Hypothalamus (tissue), 51 donors: Measurements from ENCODE around the gene NOP53.
"Not testable (repeated sequence)": the region's sequence is repeated elsewhere in the genome, so short reads cannot be mapped to it uniquely, and the experiment has no call there.

ENCODE experiments used
- DNase-seq, 51 donors: peaks; one replicate each; lab custom pipeline; 2025; lab: John Stamatoyannopoulos, UW

The NOP53 gene

GRCh38 chr19:47745010-47745901 lies at the start of gene NOP53:
NOP53 (plus strand) TSS chr19:47745546; CDS start chr19:47745560, 14 bp downstream.
- DNase-seq: peak; percentile 72 to 98 (median 94)

GRCh38 chr19:47696635-47697034 lies 48.7 kb upstream of the NOP53 start:
- DNase-seq: no peak

GRCh38 chr19:47697863-47698609 lies 47.3 kb upstream of the NOP53 start:
- DNase-seq: peak in 49 of 51 donors; percentile 15 to 89 (median 65)

- DNase-seq: no peak
Observed at GRCh38 chr19:47698631-47699359, 46.6 kb upstream of the NOP53 start.

- DNase-seq: peak in 20 of 51 donors; percentile 3 to 44 (median 16)
Observed at GRCh38 chr19:47699360-47699917, 45.9 kb upstream of the NOP53 start.

GRCh38 chr19:47700934-47701716 lies 44.2 kb upstream of the NOP53 start:
- DNase-seq: no peak

GRCh38 chr19:47701717-47702552 lies 43.4 kb upstream of the NOP53 start:
- no peak for DNase-seq

GRCh38 chr19:47702671-47703070 lies 42.7 kb upstream of the NOP53 start:
- no peak for DNase-seq

GRCh38 chr19:47703301-47703700 lies 42.0 kb upstream of the NOP53 start:
- no peak for DNase-seq

GRCh38 chr19:47704024-47704423 lies 41.3 kb upstream of the NOP53 start:
- no peak for DNase-seq

GRCh38 chr19:47704656-47705055 lies 40.7 kb upstream of the NOP53 start:
- DNase-seq: no peak

- DNase-seq: peak in 37 of 51 donors; percentile 4 to 68 (median 36)
Observed at GRCh38 chr19:47707135-47707925, 38.0 kb upstream of the NOP53 start.

- DNase-seq: no peak
Observed at GRCh38 chr19:47711652-47712242, 33.6 kb upstream of the NOP53 start.

GRCh38 chr19:47713046-47714021 lies 32.0 kb upstream of the NOP53 start, which contains the start of gene EHD2:
EHD2 (plus strand) TSS chr19:47713422; CDS start chr19:47716613, 3,191 bp downstream.
- peak in 31 of 51 donors; percentile 2 to 61 (median 24) for DNase-seq

GRCh38 chr19:47714339-47714738 lies 31.0 kb upstream of the NOP53 start:
- no peak for DNase-seq

- DNase-seq: not testable (repeated sequence)
Observed at GRCh38 chr19:47714855-47715254, 30.5 kb upstream of the NOP53 start.
